Measurements from ENCODE around the gene KCNAB3. TPM values are rescaled to one million over a fixed set of nuclear protein-coding genes. Genes with fewer than 3 reads are reported as not detected.
A peak's percentile ranks its signal among the peaks of the same experiment; 100 is the strongest.

KCNAB3 gene
- total RNA-seq, 1 donor from 2014 or later, result 1.7 TPM

GRCh38 chr17:7940743-7941142 is 11.1 kb upstream of the KCNAB3 start:
- DNase-seq (ENCODE audit: low spot score), result no peak

GRCh38 chr17:7940034-7940433 is 10.4 kb upstream of the KCNAB3 start:
- no peak for DNase-seq (ENCODE audit: low spot score)

- DNase-seq (ENCODE audit: low spot score), result no peak
Measured at GRCh38 chr17:7935859-7936258, 6.2 kb upstream of the KCNAB3 start.

GRCh38 chr17:7932949-7933348 is 3.3 kb upstream of the KCNAB3 start:
- DNase-seq (ENCODE audit: low spot score), result peak; percentile 56

- DNase-seq (ENCODE audit: low spot score), result no peak
Measured at GRCh38 chr17:7932483-7932891, 2.8 kb upstream of the KCNAB3 start.

GRCh38 chr17:7931709-7932482 is 2.2 kb upstream of the KCNAB3 start, which contains the start of the genes CNTROB and TRAPPC1:
TSS of gene CNTROB (plus strand) at chr17:7932206. CDS start at chr17:7933080, 874 bp downstream.
TSS of gene TRAPPC1 (minus strand) at chr17:7931946. CDS start at chr17:7931829, 117 bp downstream.
- peak; percentile 100 for DNase-seq (ENCODE audit: low spot score)

- DNase-seq (ENCODE audit: low spot score), result no peak
Measured at GRCh38 chr17:7930841-7931631, 1.4 kb upstream of the KCNAB3 start.

- no peak for DNase-seq (ENCODE audit: low spot score)
Measured at GRCh38 chr17:7927596-7927995, 2.1 kb downstream of the KCNAB3 start.

GRCh38 chr17:7922845-7923628 is 6.6 kb downstream of the KCNAB3 start:
- DNase-seq (ENCODE audit: low spot score), result peak; percentile 89

GRCh38 chr17:7922269-7922844 is 7.3 kb downstream of the KCNAB3 start:
- no peak for DNase-seq (ENCODE audit: low spot score)

GRCh38 chr17:7916808-7917207 is 12.8 kb downstream of the KCNAB3 start:
- DNase-seq (ENCODE audit: low spot score), result peak; percentile 18

GRCh38 chr17:7916385-7916682 is 13.3 kb downstream of the KCNAB3 start:
- no peak for DNase-seq (ENCODE audit: low spot score)

GRCh38 chr17:7915611-7916384 is 13.9 kb downstream of the KCNAB3 start, which contains the start of gene RNF227:
TSS of gene RNF227 (minus strand) at chr17:7916289. CDS start at chr17:7916195, 94 bp downstream.
- peak; percentile 98 for DNase-seq (ENCODE audit: low spot score)

GRCh38 chr17:7915179-7915610 is 14.5 kb downstream of the KCNAB3 start:
- no peak for DNase-seq (ENCODE audit: low spot score)

GRCh38 chr17:7912927-7913524 is 16.6 kb downstream of the KCNAB3 start:
- peak; percentile 84 for DNase-seq (ENCODE audit: low spot score)

- no peak for DNase-seq (ENCODE audit: low spot score)
Measured at GRCh38 chr17:7911116-7911515, 18.5 kb downstream of the KCNAB3 start.

GRCh38 chr17:7910711-7911110 is 18.9 kb downstream of the KCNAB3 start:
- DNase-seq (ENCODE audit: low spot score), result no peak

- DNase-seq (ENCODE audit: low spot score), result no peak
Measured at GRCh38 chr17:7910281-7910680, 19.4 kb downstream of the KCNAB3 start.

GRCh38 chr17:7909089-7909488 is 20.6 kb downstream of the KCNAB3 start:
- no peak for DNase-seq (ENCODE audit: low spot score)

Measured in umbilical cord (tissue), 2 donors.